SU-DHL-6 (cell line): ENCODE measurements around the gene MAPK12.

Source experiments
- H2AFZ ChIP-seq: fragments of 200-600 bp; sonication (generic); 2 replicates; pipeline ENCODE4 v1.6.1; 2014; ENCODE audit warnings: low read depth, mild to moderate bottlenecking, moderate library complexity, mixed read lengths, antibody characterized with exemption, low read length; ENCODE audit not compliant: severe bottlenecking
- H3F3A ChIP-seq: fragments of 200-600 bp; shearing (Covaris generic); 2 replicates; pipeline ENCODE4 v1.6.0; 2016; ENCODE audit warnings: antibody characterized with exemption, mild to moderate bottlenecking; ENCODE audit not compliant: insufficient read depth
- H3K27ac ChIP-seq: fragments of 200-600 bp; sonication (generic); 2 replicates; pipeline ENCODE4 v1.5.1; 2016; ENCODE audit warnings: low read depth, mild to moderate bottlenecking, low read length, moderate library complexity, mixed read lengths
- H3K27me3 ChIP-seq: fragments of 200-600 bp; sonication (generic), shearing (Covaris generic); 2 replicates; pipeline ENCODE4 v1.6.0; 2014; ENCODE audit warnings: mild to moderate bottlenecking, low read length
- H3K36me3 ChIP-seq: fragments of 200-600 bp; sonication (generic); 2 replicates; pipeline ENCODE4 v1.6.1; 2014; ENCODE audit warnings: mild to moderate bottlenecking, low read length, mixed read lengths
- H3K4me2 ChIP-seq: fragments of 300-600, 200-600 bp; shearing (Covaris generic), sonication (generic); 2 replicates; pipeline ENCODE4 v1.6.0; 2014; ENCODE audit warnings: low read length, low read depth, mild to moderate bottlenecking; ENCODE audit not compliant: poor library complexity, severe bottlenecking
- H3K4me3 ChIP-seq: fragments of 200-600 bp; sonication (generic); 2 replicates; pipeline ENCODE4 v1.5.1; 2014; ENCODE audit warnings: antibody characterized with exemption, low read length, mild to moderate bottlenecking, mixed read lengths; ENCODE audit not compliant: insufficient read depth, poor library complexity, severe bottlenecking
- H3K79me2 ChIP-seq: fragments of 200-600 bp; sonication (generic); 2 replicates; pipeline ENCODE4 v1.6.1; 2014; ENCODE audit warnings: mild to moderate bottlenecking, low read length, moderate library complexity; ENCODE audit not compliant: insufficient read depth
- H3K9ac ChIP-seq: fragments of 200-600 bp; sonication (generic); 2 replicates; pipeline ENCODE4 v1.7.0; 2014; ENCODE audit warnings: mild to moderate bottlenecking, low read length
- H3K9me2 ChIP-seq: fragments of 200-600 bp; sonication (generic); replicated peaks from 2 replicates; pipeline ENCODE4 v1.6.1; 2014; ENCODE audit warnings: low read length; ENCODE audit not compliant: insufficient read depth
- H3K9me3 ChIP-seq: fragments of 200-600 bp; sonication (generic); 2 replicates; pipeline ENCODE4 v1.6.1; 2014; ENCODE audit warnings: low read length, mixed read lengths; ENCODE audit not compliant: insufficient read depth
- H4K20me1 ChIP-seq: fragments of 200-600 bp; sonication (generic); 2 replicates; pipeline ENCODE4 v1.6.1; 2014; ENCODE audit warnings: low read depth, mild to moderate bottlenecking, antibody characterized with exemption, low read length, moderate library complexity, mixed read lengths
- CTCF ChIP-seq: fragments of 200-600 bp; sonication (generic); IDR thresholded peaks from one replicate; pipeline ENCODE4 v1.5.1; 2017; ENCODE audit warnings: antibody characterized with exemption, mild to moderate bottlenecking, low read length, moderate library complexity; ENCODE audit not compliant: insufficient read depth, poor library complexity, severe bottlenecking
- EZH2phosphoT487 ChIP-seq: fragments of 200-600 bp; sonication (generic), shearing (Covaris generic); conservative IDR thresholded peaks from 2 replicates; pipeline ENCODE4 v1.6.1; 2018; ENCODE audit warnings: mild to moderate bottlenecking, antibody characterized with exemption, low read length, moderate library complexity, mixed read lengths

MAPK12 gene

GRCh38 chr22:50272044-50272802 lies 10.7 kb upstream of the MAPK12 start:
- Histone ChIP-seq H3K9ac (no peak overlapping the region), H3K27me3 (no peaks in the 10 kb centered on the region), H2AFZ (no peak overlapping the region), H3K9me2 (no peaks in the 10 kb centered on the region), H3K36me3 (no peaks in the 10 kb centered on the region), H3K79me2 (no peaks in the 10 kb centered on the region), H3K9me3 (no peaks in the 10 kb centered on the region), H4K20me1 (no peaks in the 10 kb centered on the region), H3K4me2 (no peak overlapping the region), H3K27ac (no peak overlapping the region), H3K4me3 (no peak overlapping the region), H3F3A (peaks cover 12% of the 10 kb centered on the region)
- TF ChIP-seq CTCF (no peak), EZH2phosphoT487 (no peak)

- no peaks in the 10 kb centered on the region for H4K20me1 ChIP-seq
- H3K36me3 ChIP-seq, result no peaks in the 10 kb centered on the region
- peak overlapping the region; percentile 67 for H3K4me2 ChIP-seq
- H3K9me3 ChIP-seq, result no peaks in the 10 kb centered on the region
- no peak overlapping the region for H3K9ac ChIP-seq
- no peaks in the 10 kb centered on the region for H3K9me2 ChIP-seq
- no peak overlapping the region for H3K4me3 ChIP-seq
- no peak for TF ChIP-seq CTCF
- no peak for TF ChIP-seq EZH2phosphoT487
- no peak overlapping the region for H3K27ac ChIP-seq
- H3K79me2 ChIP-seq, result no peaks in the 10 kb centered on the region
- peaks cover 7% of the 10 kb centered on the region for H3F3A ChIP-seq
- no peaks in the 10 kb centered on the region for H3K27me3 ChIP-seq
- no peak overlapping the region for H2AFZ ChIP-seq
Observed at GRCh38 chr22:50271519-50271970, 10.1 kb upstream of the MAPK12 start.

DNA sequence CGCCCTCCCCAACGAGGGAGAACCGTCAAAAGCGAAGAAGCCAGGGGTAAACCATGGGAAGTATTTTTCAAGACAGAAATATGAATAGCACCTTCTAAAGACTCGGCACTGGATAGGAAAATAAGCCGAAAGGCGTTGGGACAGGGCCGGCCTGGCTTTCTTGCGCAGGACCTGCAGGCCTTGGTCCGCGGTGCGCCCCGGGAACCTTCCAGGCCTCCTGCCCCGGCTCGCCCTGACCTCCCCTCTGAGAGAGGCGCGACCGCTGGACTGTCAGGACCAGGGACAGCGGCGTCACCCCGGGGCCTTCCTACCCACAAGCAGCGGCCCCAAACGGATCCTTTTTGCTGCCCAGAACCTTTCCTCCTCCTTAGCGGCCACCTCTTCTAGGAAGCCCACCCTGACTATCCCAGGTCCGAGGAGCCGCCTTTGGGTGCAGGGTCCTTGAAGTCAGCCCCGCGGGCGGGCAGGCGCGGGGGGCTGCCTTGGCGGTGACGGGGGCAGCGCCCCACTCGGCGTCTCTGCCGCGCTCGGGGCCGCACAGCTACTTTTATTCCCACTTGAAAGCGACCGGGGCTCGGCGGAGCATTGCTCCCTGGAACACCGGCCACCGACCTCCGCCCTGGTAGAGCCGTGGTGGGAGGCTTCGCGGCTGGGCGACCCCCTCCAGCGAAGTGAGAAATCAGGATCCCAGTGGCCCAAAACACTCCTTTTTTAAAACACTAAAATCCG lies 9.3 kb upstream of the MAPK12 start:
- Histone ChIP-seq H3K9me2 (no peaks in the 10 kb centered on the region), H3K36me3 (no peaks in the 10 kb centered on the region), H3K9me3 (no peaks in the 10 kb centered on the region), H3K79me2 (no peaks in the 10 kb centered on the region), H3K27me3 (no peaks in the 10 kb centered on the region), H3F3A (0 out of 2 replicates have a peak, but pooled peaks cover 4% of the 10 kb centered on the region), H2AFZ (no peak overlapping the region), H3K4me3 (peak overlapping the region; percentile 46), H3K9ac (peak overlapping the region; percentile 43; the same call in 1 of the 2 replicates), H4K20me1 (no peaks in the 10 kb centered on the region), H3K4me2 (peak overlapping the region; percentile 67), H3K27ac (no peak overlapping the region)
- TF ChIP-seq EZH2phosphoT487 (0 out of 2 replicates have a peak, but pooled peaks have one; percentile 59), CTCF (no peak)
